K562 (cell line): ENCODE measurements around the gene CCDC181. TPM values are rescaled to one million over a fixed set of nuclear protein-coding genes. Genes with fewer than 3 reads are reported as not detected.

Experiments used
- ARHGAP35 ChIP-seq: fragments of 450-650 bp; IDR thresholded peaks from 2 replicates; pipeline ENCODE4 v1.6.1; 2018; ENCODE audit not compliant: partially characterized antibody
- ARNT ChIP-seq, 2 experiments: fragments of 450-650 bp; IDR thresholded peaks; 2 replicates each; pipeline ENCODE4 v1.6.1; 2016; ENCODE audit warnings: mild to moderate bottlenecking in 1 of 2
- BRD4 ChIP-seq: fragments of 200-600 bp; sonication (generic); IDR thresholded peaks from 2 replicates; pipeline ENCODE4 v1.6.1; 2017; ENCODE audit warnings: inconsistent platforms
- CAMTA2 ChIP-seq: fragments of 250-450 bp; sonication (Bioruptor Pico); conservative IDR thresholded peaks from 2 replicates; pipeline ENCODE4 v1.5.1; 2022
- COPS2 ChIP-seq: fragments of 450-650 bp; conservative IDR thresholded peaks from 2 replicates; pipeline ENCODE4 v1.6.1; 2016; ENCODE audit warnings: mild to moderate bottlenecking, moderate library complexity
- DIDO1 ChIP-seq: fragments of 450-650 bp; IDR thresholded peaks from 2 replicates; pipeline ENCODE4 v1.6.1; 2016; ENCODE audit warnings: low read depth, missing biosample characterization, missing genetic modification characterization
- KAT2B ChIP-seq: IDR thresholded peaks from one replicate; pipeline ENCODE4 v1.6.1; 2012; ENCODE audit warnings: low read depth, mild to moderate bottlenecking, control low read depth, inconsistent platforms, low read length, moderate library complexity
- KAT8 ChIP-seq: fragments of 450-650 bp; IDR thresholded peaks from 2 replicates; pipeline ENCODE4 v1.6.1; 2016; ENCODE audit warnings: low read depth, mild to moderate bottlenecking
- KLF1 ChIP-seq: fragments of 450-650 bp; IDR thresholded peaks from 2 replicates; pipeline ENCODE4 v1.6.1; 2016; ENCODE audit warnings: missing genetic modification characterization, missing compliant biosample characterization
- MEF2D ChIP-seq: conservative IDR thresholded peaks from 2 replicates; pipeline ENCODE4 v1.6.1; 2016; ENCODE audit warnings: low read depth, missing genetic modification characterization, missing compliant biosample characterization
- MNT ChIP-seq, 2 experiments: fragments of 450-650 bp; conservative IDR thresholded peaks; 2 replicates each; pipeline ENCODE4 v1.6.1; 2017; ENCODE audit warnings: mild to moderate bottlenecking in 2 of 2, moderate library complexity in 2 of 2
- NFYB ChIP-seq: IDR thresholded peaks from 2 replicates; pipeline ENCODE4 v1.6.1; 2011; ENCODE audit warnings: mild to moderate bottlenecking, moderate library complexity; ENCODE audit not compliant: insufficient read length; ENCODE audit errors: extremely low read depth
- PHF20 ChIP-seq: fragments of 450-650 bp; IDR thresholded peaks from 2 replicates; pipeline ENCODE4 v1.6.1; 2018; ENCODE audit not compliant: partially characterized antibody
- POLR2A ChIP-seq: fragments of 450-650 bp; conservative IDR thresholded peaks from 2 replicates; pipeline ENCODE4 v1.6.1; 2016
- PRPF4 ChIP-seq: fragments of 200-400 bp; formaldehyde crosslinking; IDR thresholded peaks from one replicate; pipeline ENCODE4 v1.6.1; 2017; ENCODE audit warnings: low read length, low read depth, mild to moderate bottlenecking; ENCODE audit not compliant: insufficient read depth, poor library complexity, severe bottlenecking
- RBM17 ChIP-seq: fragments of 200-400 bp; formaldehyde crosslinking; IDR thresholded peaks from 2 replicates; pipeline ENCODE4 v1.6.1; 2017; ENCODE audit warnings: low read depth, mild to moderate bottlenecking, low read length, borderline replicate concordance
- SREBF2 ChIP-seq: sonication (generic); formaldehyde crosslinking; IDR thresholded peaks from 2 replicates; pipeline ENCODE4 v1.4.0; 2020; ENCODE audit warnings: mild to moderate bottlenecking, missing genetic modification reagents
- STAT5B ChIP-seq: fragments of 250-450 bp; sonication (Bioruptor Pico); IDR thresholded peaks from 2 replicates; pipeline ENCODE4 v1.8.0; 2021; ENCODE audit warnings: mild to moderate bottlenecking, inconsistent platforms
- ZNF12 ChIP-seq: sonication (generic); formaldehyde crosslinking; IDR thresholded peaks from 2 replicates; pipeline ENCODE4 v1.4.0; 2020; ENCODE audit warnings: mild to moderate bottlenecking, missing genetic modification reagents
- ZNF174 ChIP-seq: fragments of 250-450 bp; sonication (Bioruptor Pico); IDR thresholded peaks from 2 replicates; pipeline ENCODE4 v1.4.0; 2020; ENCODE audit warnings: mild to moderate bottlenecking
- ZNF384 ChIP-seq: IDR thresholded peaks from 2 replicates; pipeline ENCODE4 v1.6.1; 2012; ENCODE audit warnings: low read depth, low read length, improper control_type of control experiment
- ZNF41 ChIP-seq: fragments of 250-450 bp; sonication (Bioruptor Pico); conservative IDR thresholded peaks from 2 replicates; pipeline ENCODE4 v1.4.0; 2020; ENCODE audit warnings: mild to moderate bottlenecking
- ZNF583 ChIP-seq: fragments of 250-450 bp; sonication (Bioruptor Pico); IDR thresholded peaks from 2 replicates; pipeline ENCODE4 v1.4.0; 2020
- ZNF77 ChIP-seq: fragments of 250-450 bp; sonication (Bioruptor Pico); IDR thresholded peaks from 2 replicates; pipeline ENCODE4 v1.5.0; 2020
- polyA plus RNA-seq, 8 experiments: library from polyadenylated mRNA; depleted of rRNA in 4 of 8; stranded (reverse) in 5 of 8; unstranded in 3 of 8; fragments of >200 nt; fragmentation: Nextera tagmentation in 2 of 8; fragmentation: Illumina TruSeq in 1 of 8; extraction: Ambion mirVana in 2 of 8; extraction: Trizol in 1 of 8; gene quantifications; 2 replicates each; pipeline versions ENCODE4 v1.2.1 to v1.2.3, GENCODE V29; 2011 to 2014; ENCODE audit warnings: inconsistent platforms in 1 of 8, missing spikeins in 1 of 8
- total RNA-seq, 7 experiments: library from RNA; depleted of rRNA in 6 of 7; stranded (reverse); fragments of >200 nt in 6 of 7; fragmentation: Illumina TruSeq in 2 of 7; extraction: Trizol in 2 of 7; gene quantifications; 2 replicates each; pipeline versions ENCODE4 v1.2.1 to v1.2.3, GENCODE V29; 2011 to 2021; ENCODE audit warnings: low replicate concordance in 1 of 7
- TF ChIP-seq, protein P1 (sequence below): sonication (generic); formaldehyde crosslinking; IDR thresholded peaks from 2 replicates; pipeline ENCODE4 v1.8.1; 2023; ENCODE audit warnings: mild to moderate bottlenecking, missing genetic modification reagents
- TF ChIP-seq, protein P2 (sequence below), 2 experiments: fragments of 450-650 bp in 1 of 2; IDR thresholded peaks; 2 replicates each; pipeline ENCODE4 v1.6.1; 2011 to 2017; ENCODE audit warnings: low read depth in 2 of 2, antibody characterized with exemption in 1 of 2, borderline replicate concordance in 1 of 2, low read length in 1 of 2, mild to moderate bottlenecking in 1 of 2, mixed read lengths in 1 of 2; ENCODE audit not compliant: control insufficient read depth in 1 of 2

The CCDC181 gene
- total and polyA plus RNA-seq, 9 of the 15 experiments (the other 6 are each of a cell fraction or from before 2014, with no cell fraction given): 0.04 to 0.14 TPM; not detected in 7

GRCh38 chr1:169367686-169368405, 59.4 kb downstream of the CCDC181 start, which contains the start of the genes BLZF1 and NME7 (continued):
- TF ChIP-seq ZNF384: no peak
- no peak for TF ChIP-seq RBM17
- peak; percentile 32 to 68; a peak in 3 of 4 replicates for TF ChIP-seq ARNT (IDR thresholded peaks at IDR 0.05)
- no peak for TF ChIP-seq BRD4
- TF ChIP-seq ZNF77: no peak
- peak; percentile 89 for TF ChIP-seq NFYB
- no peak for TF ChIP-seq ZNF174
- no peak for TF ChIP-seq ZNF583 (CRISPR knock-in tag)
- peak; percentile 90 for TF ChIP-seq PHF20
- no peak for TF ChIP-seq ARHGAP35
- TF ChIP-seq ZNF41: no peak
- peak; percentile 83 for TF ChIP-seq POLR2A
- no peak for TF ChIP-seq PRPF4
- TF ChIP-seq SREBF2: no peak
- TF ChIP-seq, protein P1, sequence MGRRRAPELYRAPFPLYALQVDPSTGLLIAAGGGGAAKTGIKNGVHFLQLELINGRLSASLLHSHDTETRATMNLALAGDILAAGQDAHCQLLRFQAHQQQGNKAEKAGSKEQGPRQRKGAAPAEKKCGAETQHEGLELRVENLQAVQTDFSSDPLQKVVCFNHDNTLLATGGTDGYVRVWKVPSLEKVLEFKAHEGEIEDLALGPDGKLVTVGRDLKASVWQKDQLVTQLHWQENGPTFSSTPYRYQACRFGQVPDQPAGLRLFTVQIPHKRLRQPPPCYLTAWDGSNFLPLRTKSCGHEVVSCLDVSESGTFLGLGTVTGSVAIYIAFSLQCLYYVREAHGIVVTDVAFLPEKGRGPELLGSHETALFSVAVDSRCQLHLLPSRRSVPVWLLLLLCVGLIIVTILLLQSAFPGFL (CRISPR knock-in tag): no peak
- no peak for TF ChIP-seq ZNF12 (CRISPR knock-in tag)
- peak; percentile 96 to 98 for TF ChIP-seq MNT (conservative IDR thresholded peaks at IDR 0.05)
- TF ChIP-seq CAMTA2 (CRISPR knock-in tag): no peak
- TF ChIP-seq MEF2D (tag): no peak; the same call in 1 of the 2 replicates
- TF ChIP-seq, protein P2, sequence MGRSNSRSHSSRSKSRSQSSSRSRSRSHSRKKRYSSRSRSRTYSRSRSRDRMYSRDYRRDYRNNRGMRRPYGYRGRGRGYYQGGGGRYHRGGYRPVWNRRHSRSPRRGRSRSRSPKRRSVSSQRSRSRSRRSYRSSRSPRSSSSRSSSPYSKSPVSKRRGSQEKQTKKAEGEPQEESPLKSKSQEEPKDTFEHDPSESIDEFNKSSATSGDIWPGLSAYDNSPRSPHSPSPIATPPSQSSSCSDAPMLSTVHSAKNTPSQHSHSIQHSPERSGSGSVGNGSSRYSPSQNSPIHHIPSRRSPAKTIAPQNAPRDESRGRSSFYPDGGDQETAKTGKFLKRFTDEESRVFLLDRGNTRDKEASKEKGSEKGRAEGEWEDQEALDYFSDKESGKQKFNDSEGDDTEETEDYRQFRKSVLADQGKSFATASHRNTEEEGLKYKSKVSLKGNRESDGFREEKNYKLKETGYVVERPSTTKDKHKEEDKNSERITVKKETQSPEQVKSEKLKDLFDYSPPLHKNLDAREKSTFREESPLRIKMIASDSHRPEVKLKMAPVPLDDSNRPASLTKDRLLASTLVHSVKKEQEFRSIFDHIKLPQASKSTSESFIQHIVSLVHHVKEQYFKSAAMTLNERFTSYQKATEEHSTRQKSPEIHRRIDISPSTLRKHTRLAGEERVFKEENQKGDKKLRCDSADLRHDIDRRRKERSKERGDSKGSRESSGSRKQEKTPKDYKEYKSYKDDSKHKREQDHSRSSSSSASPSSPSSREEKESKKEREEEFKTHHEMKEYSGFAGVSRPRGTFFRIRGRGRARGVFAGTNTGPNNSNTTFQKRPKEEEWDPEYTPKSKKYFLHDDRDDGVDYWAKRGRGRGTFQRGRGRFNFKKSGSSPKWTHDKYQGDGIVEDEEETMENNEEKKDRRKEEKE (IDR thresholded peaks at IDR 0.05; ENCODE audit: borderline replicate concordance in 1 of 2, control insufficient read depth in 1 of 2, low read depth in 2 of 2, low read length in 1 of 2): no peak
- no peak for TF ChIP-seq KAT8
- no peak for TF ChIP-seq KAT2B
- peak; percentile 89; the same call in 1 of the 2 replicates for TF ChIP-seq KLF1 (tag)
- no peak for TF ChIP-seq COPS2
- TF ChIP-seq DIDO1 (tag): peak; percentile 89
- no peak for TF ChIP-seq STAT5B (CRISPR knock-in tag)
